Effector memory CD8-positive, alpha-beta T cell (primary cell): ENCODE results near the gene NR2F1-AS1.
A peak's percentile ranks its signal among the peaks of the same experiment; 100 is the strongest.

Experiments
- ATAC-seq: fragments of 150-1000 bp; cut with Tn5 transposase; replicated peaks from 2 replicates; pipeline ENCODE4 v1.10.0; 2021; ENCODE audit warnings: mild to moderate bottlenecking, moderate library complexity
- DNase-seq, 3 experiments: peaks; one replicate each; pipeline ENCODE4 v3.0.0; 2021
- H3K27ac Mint-ChIP-seq, 2 donors: one replicate each; pipeline ENCODE4 v1.8.0; 2022; ENCODE audit warnings: mild to moderate bottlenecking in 2 of 2, mixed read lengths in 2 of 2, moderate library complexity in 2 of 2
- H3K27me3 Mint-ChIP-seq, 2 donors: one replicate each; pipeline ENCODE4 v1.8.0; 2022; ENCODE audit warnings: mixed read lengths in 2 of 2
- H3K36me3 Mint-ChIP-seq: one replicate; pipeline ENCODE4 v1.8.0; 2022; ENCODE audit warnings: mild to moderate bottlenecking, moderate library complexity, mixed read lengths; ENCODE audit not compliant: insufficient read depth
- H3K4me1 Mint-ChIP-seq, 2 donors: one replicate each; pipeline ENCODE4 v1.8.0; 2022; ENCODE audit warnings: low read depth in 2 of 2, mixed read lengths in 2 of 2
- H3K4me3 Mint-ChIP-seq, 2 donors: one replicate each; pipeline ENCODE4 v1.8.0; 2022; ENCODE audit warnings: mild to moderate bottlenecking in 2 of 2, mixed read lengths in 2 of 2, moderate library complexity in 2 of 2
- H3K9me3 Mint-ChIP-seq, 2 donors: one replicate each; pipeline ENCODE4 v1.8.0; 2022; ENCODE audit warnings: mixed read lengths in 2 of 2

The NR2F1-AS1 gene

GRCh38 chr5:93609762-93610161, 28.7 kb upstream of the NR2F1-AS1 start:
- ATAC-seq (no peak), DNase-seq (no peak)
- Mint-ChIP-seq H3K4me1 (peaks cover 0 to 19% of the 10 kb centered on the region in 2 donors), H3K36me3 (peaks cover 5% of the 10 kb centered on the region), H3K27ac (no peak overlapping the region), H3K27me3 (peaks cover 0 to 91% of the 10 kb centered on the region in 2 donors), H3K9me3 (no peaks in the 10 kb centered on the region), H3K4me3 (no peak overlapping the region)

- Mint-ChIP-seq H3K27ac (no peak overlapping the region), H3K9me3 (no peaks in the 10 kb centered on the region), H3K4me3 (no peak overlapping the region), H3K4me1 (peaks cover 0 to 20% of the 10 kb centered on the region in 2 donors), H3K36me3 (peaks cover 5% of the 10 kb centered on the region), H3K27me3 (peaks cover 0 to 88% of the 10 kb centered on the region in 2 donors)
- no peak for DNase-seq
- no peak for ATAC-seq
These were observed 27.8 kb upstream of the NR2F1-AS1 start for GRCh38 chr5:93608855-93609254.

- ATAC-seq (peak; percentile 84), DNase-seq (peak in 2 of 3 experiments; percentile 47 to 58)
- Mint-ChIP-seq H3K36me3 (peaks cover 5% of the 10 kb centered on the region), H3K4me3 (peak overlapping the region in 1 of 2 donors; percentile 38), H3K27ac (no peak overlapping the region), H3K4me1 (peaks cover 4 to 20% of the 10 kb centered on the region in 2 donors), H3K9me3 (no peaks in the 10 kb centered on the region), H3K27me3 (peaks cover 0 to 77% of the 10 kb centered on the region in 2 donors)
These were observed 26.6 kb upstream of the NR2F1-AS1 start for GRCh38 chr5:93607367-93608258.

GRCh38 chr5:93606382-93606752, 25.3 kb upstream of the NR2F1-AS1 start:
- Mint-ChIP-seq H3K27me3 (peaks cover 0 to 64% of the 10 kb centered on the region in 2 donors), H3K4me1 (peaks cover 4 to 16% of the 10 kb centered on the region in 2 donors), H3K4me3 (no peak overlapping the region), H3K36me3 (peaks cover 9% of the 10 kb centered on the region), H3K27ac (no peak overlapping the region), H3K9me3 (no peaks in the 10 kb centered on the region)
- no peak for DNase-seq
- ATAC-seq, result no peak

- DNase-seq (no peak), ATAC-seq (no peak)
- Mint-ChIP-seq H3K4me1 (peaks cover 4 to 14% of the 10 kb centered on the region in 2 donors), H3K9me3 (no peaks in the 10 kb centered on the region), H3K27ac (no peak overlapping the region), H3K4me3 (no peak overlapping the region), H3K36me3 (peaks cover 4% of the 10 kb centered on the region), H3K27me3 (peaks cover 0 to 50% of the 10 kb centered on the region in 2 donors)
These were observed 23.9 kb upstream of the NR2F1-AS1 start for GRCh38 chr5:93604644-93605515.

GRCh38 chr5:93603793-93604643, 23.0 kb upstream of the NR2F1-AS1 start:
- DNase-seq (no peak), ATAC-seq (no peak)
- Mint-ChIP-seq H3K27me3 (peaks cover 0 to 41% of the 10 kb centered on the region in 2 donors), H3K4me1 (peaks cover 4 to 14% of the 10 kb centered on the region in 2 donors), H3K9me3 (no peaks in the 10 kb centered on the region), H3K27ac (no peak overlapping the region), H3K36me3 (peaks cover 4% of the 10 kb centered on the region), H3K4me3 (peak overlapping the region in 1 of 2 donors; percentile 19)

GRCh38 chr5:93603078-93603792, 22.2 kb upstream of the NR2F1-AS1 start:
- Mint-ChIP-seq H3K36me3 (peaks cover 4% of the 10 kb centered on the region), H3K4me3 (peak overlapping the region in 1 of 2 donors; percentile 19), H3K4me1 (peaks cover 4 to 14% of the 10 kb centered on the region in 2 donors), H3K9me3 (no peaks in the 10 kb centered on the region), H3K27me3 (peaks cover 0 to 36% of the 10 kb centered on the region in 2 donors), H3K27ac (no peak overlapping the region)
- ATAC-seq, result no peak
- DNase-seq, result no peak

- H3K36me3 Mint-ChIP-seq, result peaks cover 4% of the 10 kb centered on the region
- H3K4me3 Mint-ChIP-seq, result no peak overlapping the region
- H3K27ac Mint-ChIP-seq, result no peak overlapping the region
- H3K27me3 Mint-ChIP-seq, result peaks cover 0 to 29% of the 10 kb centered on the region in 2 donors
- ATAC-seq (no peak), DNase-seq (no peak)
- H3K9me3 Mint-ChIP-seq, result no peaks in the 10 kb centered on the region
- H3K4me1 Mint-ChIP-seq, result peaks cover 4 to 9% of the 10 kb centered on the region in 2 donors
These were observed 21.4 kb upstream of the NR2F1-AS1 start for GRCh38 chr5:93602241-93603077.

- peaks cover 4% of the 10 kb centered on the region for H3K36me3 Mint-ChIP-seq
- H3K4me1 Mint-ChIP-seq, result peaks cover 4 to 6% of the 10 kb centered on the region in 2 donors
- no peaks in the 10 kb centered on the region for H3K9me3 Mint-ChIP-seq
- no peak overlapping the region for H3K4me3 Mint-ChIP-seq
- DNase-seq (no peak), ATAC-seq (no peak)
- peaks cover 0 to 27% of the 10 kb centered on the region in 2 donors for H3K27me3 Mint-ChIP-seq
- no peak overlapping the region for H3K27ac Mint-ChIP-seq
These were observed 20.8 kb upstream of the NR2F1-AS1 start for GRCh38 chr5:93601802-93602155.

GRCh38 chr5:93601071-93601801, 20.2 kb upstream of the NR2F1-AS1 start:
- Mint-ChIP-seq H3K36me3 (peaks cover 5% of the 10 kb centered on the region), H3K27ac (no peak overlapping the region), H3K9me3 (no peaks in the 10 kb centered on the region), H3K4me3 (no peak overlapping the region), H3K27me3 (peaks cover 0 to 27% of the 10 kb centered on the region in 2 donors), H3K4me1 (peaks cover 4 to 6% of the 10 kb centered on the region in 2 donors)
- ATAC-seq (no peak), DNase-seq (no peak)

- H3K4me1 Mint-ChIP-seq, result peaks cover 6 to 12% of the 10 kb centered on the region in 2 donors
- no peaks in the 10 kb centered on the region for H3K9me3 Mint-ChIP-seq
- ATAC-seq (no peak), DNase-seq (no peak)
- peaks cover 0 to 27% of the 10 kb centered on the region in 2 donors for H3K27me3 Mint-ChIP-seq
- no peak overlapping the region for H3K27ac Mint-ChIP-seq
- H3K4me3 Mint-ChIP-seq, result no peak overlapping the region
- peaks cover 9% of the 10 kb centered on the region for H3K36me3 Mint-ChIP-seq
These were observed 19.5 kb upstream of the NR2F1-AS1 start for GRCh38 chr5:93600409-93601070.
